Stimulated activated CD8-positive, alpha-beta memory T cell treated with anti-CD3 and anti-CD28 coated beads, Interleukin-12 subunit alpha, Interleukin-12 subunit beta, amount 100 ng/mL, for 24 hours (primary cell): ENCODE data around the gene PTGR3.
"Not testable (repeated sequence)": the region's sequence is repeated elsewhere in the genome, so short reads cannot be mapped to it uniquely, and the experiment has no call there.

ENCODE experiments used
- DNase-seq: peaks from one replicate; pipeline ENCODE4 v3.0.0-alpha.2; 2020; ENCODE audit errors: extremely low read depth

The PTGR3 gene

DNA sequence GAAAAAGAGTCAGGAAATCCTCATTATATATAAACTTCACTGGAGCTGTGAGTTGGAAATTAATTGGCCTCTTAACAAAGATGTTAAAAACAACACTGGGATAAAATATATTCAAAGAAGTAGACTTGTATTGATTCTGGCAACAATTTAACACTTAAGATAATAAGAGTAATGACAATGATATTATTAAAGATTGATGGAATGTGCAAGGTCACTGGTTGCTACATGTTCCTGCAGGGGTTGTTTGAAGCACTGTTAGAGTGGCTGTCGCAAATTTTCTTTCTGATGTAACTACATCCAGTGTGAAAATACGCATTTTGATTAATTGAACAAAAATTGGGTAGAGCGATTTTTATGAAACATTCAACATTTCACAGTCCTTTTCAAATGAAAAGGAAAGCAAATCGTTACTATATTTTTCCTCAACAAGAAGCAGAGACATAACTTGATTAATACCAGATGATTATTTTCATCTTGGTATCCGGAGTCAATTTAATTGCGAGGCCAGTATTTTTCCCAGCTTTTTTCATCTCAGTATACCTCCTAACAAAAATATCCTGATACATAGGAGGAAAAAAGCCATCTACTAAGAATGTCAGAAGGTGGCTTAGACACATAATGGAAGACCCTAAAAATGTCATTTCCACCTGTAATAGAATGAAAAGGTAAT is 6.1 kb downstream of the PTGR3 start:
- DNase-seq: no peak

DNA sequence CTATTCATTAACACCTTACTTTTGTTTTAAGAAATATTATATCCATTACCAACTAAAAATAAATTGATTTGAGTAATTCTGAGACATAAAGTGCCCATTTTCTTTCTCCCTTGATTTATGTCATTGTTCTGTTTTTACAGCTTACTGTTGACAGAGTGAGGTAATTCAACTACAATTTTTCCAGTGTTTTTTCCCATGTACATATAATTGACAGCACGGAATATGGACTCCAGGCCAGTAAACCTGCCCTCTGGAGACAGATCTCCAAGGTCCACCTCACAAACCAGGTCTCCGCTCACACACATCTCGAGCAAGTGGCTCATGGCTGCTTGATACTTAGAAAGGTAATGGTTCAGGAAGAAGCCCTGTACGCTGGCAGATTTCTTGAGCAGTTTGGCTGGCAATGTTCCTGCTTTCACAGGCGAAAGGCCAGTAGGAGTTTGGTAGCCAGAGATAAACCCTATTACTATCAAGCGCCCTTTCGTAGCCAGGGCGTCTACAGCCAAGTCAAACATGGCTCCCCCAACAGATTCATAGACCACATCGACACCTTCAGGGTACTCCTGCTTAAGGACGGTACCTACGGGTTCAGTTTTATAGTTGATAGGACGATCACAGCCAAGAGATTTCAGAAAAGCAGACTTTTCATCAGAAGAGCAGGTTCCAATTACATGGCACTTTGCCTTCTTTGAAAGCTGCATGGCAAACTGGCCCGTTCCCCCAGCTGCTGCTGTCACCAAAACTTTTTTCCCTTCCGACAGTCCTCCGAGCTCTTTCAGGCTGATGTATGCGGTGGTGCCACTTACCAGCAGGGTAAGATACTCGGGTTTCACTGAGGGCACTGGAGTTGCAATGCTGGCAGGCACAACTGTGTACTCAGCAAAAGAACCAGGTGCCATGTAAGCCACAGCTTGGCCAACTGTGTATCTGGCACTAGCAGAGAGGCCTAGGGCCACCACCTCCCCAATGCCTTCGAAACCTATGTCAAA is 7.4 kb downstream of the PTGR3 start:
- no peak for DNase-seq

DNA sequence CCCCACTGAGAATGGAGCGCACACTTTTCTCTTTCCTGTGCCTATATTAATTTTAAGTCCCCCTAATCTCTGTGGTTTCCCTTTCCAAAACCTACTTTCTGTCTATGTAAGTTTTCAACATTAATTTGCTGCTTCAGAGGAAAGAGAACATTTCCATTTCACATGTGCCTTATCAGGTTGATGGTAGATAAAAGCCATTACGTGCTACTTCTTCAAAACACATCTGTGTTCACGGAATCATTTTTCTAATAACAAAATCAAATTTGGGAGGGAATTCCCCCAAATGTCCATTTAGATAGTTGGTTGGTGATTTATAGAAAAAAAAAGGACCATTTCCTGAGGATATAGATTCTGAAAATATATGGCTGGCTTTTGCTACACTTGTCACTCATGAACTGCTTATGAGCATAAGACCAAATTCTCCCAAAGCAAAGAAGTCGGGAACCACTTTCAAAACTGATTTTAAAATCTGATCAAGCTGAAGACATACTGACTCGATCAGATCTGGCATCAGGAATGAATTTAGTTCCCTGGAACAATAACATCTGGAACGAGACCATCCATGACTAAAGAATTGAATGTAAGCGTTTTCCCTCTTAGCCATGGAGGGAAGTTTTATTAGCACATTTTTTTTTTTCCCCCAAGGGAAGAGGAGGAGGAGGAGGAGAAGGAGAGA is 8.2 kb downstream of the PTGR3 start:
- no peak for DNase-seq

DNA sequence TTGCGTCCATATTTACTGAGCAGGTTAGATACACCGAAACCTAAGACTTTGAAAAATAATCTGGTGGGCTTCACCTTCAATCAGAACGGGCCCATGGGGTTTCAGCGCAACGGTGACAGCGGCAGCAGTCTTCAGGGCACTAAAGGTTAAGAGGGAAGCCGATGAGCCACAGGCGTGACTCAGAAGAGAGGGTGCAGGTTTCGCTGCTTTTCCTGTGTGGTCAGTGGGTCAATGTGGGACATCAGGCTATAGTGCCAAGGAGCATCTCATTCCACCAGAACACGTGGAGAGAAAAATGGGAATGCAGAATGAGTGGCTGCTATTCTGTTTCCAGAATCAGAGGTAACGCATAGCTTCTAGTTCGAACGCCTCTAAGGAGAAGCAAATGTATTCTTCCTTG is 8.9 kb downstream of the PTGR3 start:
- DNase-seq: no peak

DNA sequence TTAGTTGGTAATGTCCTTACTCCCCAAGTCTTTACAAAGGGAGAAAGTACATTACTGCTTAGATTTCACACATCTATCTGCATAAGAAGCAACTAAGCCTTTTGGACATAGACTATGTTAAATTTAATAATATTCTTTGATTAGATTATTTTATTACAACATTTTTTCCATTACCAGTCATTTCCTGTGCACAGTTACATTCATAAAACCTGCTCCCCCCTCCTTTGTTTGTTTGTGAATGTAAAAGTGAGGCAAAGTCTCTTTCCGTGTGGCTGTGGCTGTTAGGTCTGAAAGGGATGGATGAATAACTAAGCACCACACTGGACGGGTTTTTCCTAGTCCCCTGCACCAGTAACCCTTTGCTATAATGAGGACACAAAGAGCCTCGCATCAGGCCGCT is 9.6 kb downstream of the PTGR3 start:
- DNase-seq: no peak

DNA sequence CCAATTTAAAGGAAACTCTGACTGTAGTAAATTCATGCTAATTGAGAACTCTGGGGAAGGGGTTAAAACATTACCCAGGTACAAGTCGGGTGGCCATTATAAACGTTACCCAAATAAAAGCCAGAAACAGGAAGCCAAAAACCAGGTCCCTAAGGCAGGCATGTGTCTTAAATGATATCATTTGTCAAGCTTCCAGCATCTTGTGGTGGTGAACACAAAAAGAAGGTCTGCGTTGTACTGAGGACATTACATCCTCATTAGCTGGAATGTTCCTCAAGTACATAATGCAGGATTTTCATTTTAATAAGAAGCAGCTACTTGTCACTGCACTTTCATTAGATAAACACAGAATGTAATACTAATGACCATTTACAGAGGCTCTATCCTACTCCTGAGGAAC is 10.9 kb downstream of the PTGR3 start:
- DNase-seq: no peak

DNA sequence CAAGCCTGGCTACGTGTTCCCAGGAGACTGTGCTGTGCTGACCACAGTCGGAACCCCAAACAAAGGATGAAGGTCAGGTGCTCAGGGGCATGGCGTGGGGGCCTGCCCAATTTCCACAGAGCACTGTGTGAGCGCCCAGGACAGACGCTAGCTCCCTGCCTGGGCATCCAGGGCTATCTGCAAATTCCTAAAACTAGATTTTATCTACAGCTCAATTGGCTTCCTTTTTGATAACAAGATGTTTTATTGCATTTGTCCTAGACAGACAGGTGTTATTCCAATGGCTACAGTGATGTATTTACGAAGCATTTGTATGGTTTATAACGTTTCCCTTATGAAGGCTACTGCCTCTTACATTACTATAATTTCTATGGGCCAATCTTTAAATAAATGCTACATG is 16.0 kb downstream of the PTGR3 start:
- DNase-seq: no peak

DNA sequence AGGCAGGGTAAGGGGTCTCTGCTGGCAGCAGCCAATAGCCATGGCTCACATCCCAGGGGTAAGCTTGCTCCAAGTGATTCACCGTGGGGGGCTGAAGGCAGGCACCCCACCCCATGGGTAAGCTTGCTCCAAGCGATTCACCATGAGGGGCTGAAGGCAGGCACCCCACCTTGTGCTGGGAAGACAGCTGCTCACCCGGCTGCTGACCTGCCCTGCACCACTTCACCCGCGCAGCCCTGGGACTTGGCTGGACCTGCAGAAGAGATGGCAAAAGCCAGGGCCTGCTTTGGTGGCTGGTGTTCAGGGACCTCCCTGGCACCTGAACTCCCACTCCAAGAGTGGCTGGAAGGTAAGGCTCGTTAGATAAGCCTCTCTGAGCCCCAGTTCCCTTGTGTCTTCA is 19.2 kb downstream of the PTGR3 start:
- no peak for DNase-seq

DNA sequence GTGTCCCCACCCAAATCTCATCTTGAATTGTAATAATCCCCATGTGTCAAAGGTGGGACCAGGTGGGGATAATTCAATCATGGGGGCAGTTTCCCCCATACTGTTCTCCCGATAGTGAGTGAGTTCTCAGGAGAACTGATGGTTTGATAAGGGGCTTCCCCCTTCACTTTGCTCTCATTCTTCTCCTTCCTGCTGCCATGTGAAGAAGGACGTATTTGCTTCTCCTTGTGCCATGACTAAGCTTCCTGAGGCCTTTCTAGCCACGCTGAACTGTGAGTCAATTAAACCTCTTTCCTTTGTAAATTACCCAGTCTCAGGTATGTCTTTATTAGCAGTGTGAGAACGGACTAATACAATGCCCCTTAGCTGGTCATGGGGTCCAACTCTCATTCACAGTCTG is 21.2 kb downstream of the PTGR3 start:
- not testable (repeated sequence) for DNase-seq

DNA sequence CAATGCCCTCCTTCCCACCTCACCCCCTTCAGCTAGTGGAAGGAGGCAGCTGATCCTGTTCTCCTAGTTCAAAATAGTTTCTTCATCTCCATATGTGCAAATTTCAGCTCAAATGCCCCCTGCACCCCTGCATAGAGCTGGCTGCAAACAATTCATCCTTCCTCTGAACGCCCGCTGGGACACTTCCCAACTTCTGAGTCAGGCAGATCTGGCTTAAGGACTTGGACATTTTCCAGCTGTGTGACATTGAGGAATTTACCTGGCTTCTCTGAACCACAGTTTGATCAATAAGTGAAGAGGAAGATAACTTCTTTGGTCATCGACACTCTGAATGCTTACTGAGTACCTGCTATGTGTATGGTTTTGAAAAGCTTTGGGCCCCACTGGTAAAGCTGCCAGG is 23.5 kb downstream of the PTGR3 start:
- DNase-seq: no peak

DNA sequence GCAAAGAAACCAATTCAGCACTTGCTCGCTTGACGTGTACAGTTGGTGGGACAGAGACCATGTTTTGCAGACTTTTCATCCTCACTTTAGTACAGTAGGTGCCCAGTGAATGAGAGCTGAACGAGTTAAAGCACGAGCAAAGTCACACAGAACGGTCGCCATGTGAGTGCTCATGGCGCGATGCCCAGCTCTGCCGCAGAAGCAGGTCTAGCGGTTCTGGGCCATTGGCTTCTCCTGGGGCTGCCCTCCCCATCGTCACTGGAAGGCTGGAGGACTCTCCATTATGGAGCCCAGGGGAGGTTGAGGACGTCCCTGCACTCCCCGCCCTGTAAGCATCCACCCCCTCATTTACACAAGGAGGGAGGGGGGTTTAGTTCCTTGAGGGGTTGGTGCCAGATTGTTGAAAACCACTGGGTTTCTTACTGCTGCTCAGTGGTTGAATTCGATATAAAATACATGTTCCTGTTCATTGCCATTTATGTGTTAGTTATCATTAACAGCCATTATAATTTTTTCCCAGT is 24.9 kb downstream of the PTGR3 start:
- DNase-seq: no peak

DNA sequence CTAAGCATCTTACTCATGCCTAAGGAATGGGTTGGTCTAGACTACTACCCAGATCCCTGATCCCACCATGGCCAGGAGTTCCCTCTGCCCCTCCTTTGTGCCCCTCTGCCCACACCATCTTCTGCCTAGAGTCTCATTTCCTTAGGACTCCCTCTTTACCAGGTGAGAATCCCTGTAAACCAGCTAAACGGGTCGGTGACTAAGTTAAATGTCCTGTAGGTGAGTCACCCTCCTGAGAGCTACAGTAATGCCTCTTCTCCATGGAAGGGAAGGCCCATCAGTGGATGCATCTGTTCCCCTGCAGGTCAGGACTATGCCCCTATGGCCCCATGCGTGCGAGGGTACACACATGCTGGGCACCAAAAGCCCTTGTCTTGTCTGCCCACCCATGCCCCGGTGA is 25.4 kb downstream of the PTGR3 start:
- no peak for DNase-seq

DNA sequence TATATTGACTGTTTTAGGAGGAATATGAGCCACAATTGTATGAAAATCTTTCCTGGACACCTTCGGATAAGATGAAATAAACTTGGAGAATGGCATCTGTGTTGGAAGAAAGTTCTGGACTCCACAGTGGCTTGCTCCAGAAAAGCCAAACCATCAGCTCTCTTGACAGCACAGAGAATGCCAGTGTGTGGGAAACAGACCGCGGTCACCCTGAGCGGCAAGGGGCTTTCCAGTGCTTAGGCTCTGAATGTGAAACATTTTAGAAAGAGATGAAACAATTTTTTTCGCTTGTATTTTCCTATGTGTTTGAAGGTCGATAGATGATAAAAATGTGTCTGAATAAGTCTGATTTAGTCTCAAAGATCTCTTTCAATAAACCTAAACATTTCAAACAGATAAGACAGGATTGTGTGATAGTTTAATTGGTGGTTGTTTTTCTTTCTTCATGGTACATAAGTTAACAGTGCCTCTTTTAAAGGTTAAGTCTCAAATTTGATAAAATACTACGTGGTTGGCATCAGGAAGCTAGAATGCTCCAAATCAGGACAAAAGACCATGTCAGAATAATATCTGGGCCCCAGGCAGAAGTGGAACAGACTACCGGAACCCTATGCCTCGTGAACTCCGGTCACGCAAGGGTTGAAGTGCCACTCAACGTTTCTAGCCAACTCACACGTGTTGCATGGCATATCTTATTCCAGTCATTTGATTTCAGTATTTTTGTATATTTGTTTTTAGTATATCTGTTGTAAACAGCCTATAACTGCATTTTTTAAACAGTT is 28.9 kb downstream of the PTGR3 start:
- no peak for DNase-seq

DNA sequence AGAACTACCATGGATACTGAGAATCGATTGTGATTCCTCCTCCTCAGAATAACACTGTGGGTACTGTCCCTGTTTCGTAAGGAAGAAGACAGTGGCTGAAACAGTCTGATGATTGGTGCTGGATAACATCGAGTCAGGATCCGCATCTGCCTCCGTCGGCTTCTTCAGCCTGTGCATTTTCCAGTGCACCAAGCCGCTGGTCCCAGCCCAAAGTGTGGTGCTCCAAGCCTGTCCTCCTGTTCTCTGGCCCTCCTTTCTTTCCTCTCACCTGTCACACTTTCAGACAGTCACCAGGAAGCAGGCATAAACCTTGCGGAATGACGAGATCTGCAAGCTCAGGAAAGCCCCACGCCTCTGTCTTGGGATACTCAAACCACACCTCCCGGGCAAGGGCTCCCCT is 30.6 kb downstream of the PTGR3 start:
- DNase-seq: no peak

DNA sequence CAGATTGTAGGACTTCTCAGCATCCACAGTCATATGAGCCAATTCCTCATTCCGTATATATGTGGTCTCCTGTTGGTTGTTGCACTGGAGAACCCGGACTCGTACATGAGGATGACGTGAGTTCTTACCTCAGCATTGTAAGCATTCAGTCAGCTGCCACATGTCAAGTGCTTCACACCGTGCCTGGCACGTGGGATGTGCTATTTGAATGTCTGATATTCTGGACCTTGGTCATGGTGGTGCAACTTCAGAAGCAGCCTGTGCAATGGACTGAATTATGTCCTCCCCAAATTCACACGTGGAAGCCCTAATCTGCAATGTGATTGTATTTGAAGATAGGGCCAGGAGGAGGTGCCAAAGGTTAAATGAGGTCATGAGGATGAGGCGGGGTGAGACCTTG is 32.1 kb downstream of the PTGR3 start:
- DNase-seq: no peak

DNA sequence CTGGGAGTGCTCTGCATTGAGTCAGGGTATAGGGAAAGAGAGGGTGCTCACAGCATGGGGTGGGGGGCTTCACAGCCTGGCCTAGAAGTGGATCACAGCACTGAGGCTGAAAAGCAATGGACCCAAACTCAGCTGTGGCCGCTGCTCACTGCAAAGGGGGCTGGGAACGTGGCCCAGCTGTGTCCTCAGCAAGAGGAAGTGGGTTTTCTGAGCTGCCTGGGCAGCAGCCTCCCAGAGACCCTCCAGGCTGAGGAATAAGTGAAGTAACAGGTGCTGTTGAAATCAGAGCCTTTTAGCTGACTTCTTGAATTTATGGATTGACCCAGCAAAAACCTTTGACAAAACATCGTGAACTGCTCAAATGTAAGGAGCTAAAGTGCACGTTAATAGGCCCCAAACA is 35.2 kb downstream of the PTGR3 start:
- no peak for DNase-seq

DNA sequence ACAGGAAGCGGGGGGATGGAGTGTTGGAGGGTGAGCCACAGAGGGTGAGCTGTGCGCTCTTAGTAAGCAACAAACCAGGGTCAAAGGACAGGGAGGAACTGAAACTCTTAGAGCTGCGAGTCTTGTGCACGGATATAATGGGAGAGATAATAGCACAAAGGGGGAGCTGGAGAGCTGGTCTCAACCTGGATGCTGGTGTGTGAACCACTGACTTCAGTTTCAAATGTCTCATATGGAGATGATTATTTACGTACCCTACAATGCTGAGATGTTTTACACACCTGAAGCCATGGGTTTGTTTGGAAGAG is 35.9 kb downstream of the PTGR3 start:
- no peak for DNase-seq

DNA sequence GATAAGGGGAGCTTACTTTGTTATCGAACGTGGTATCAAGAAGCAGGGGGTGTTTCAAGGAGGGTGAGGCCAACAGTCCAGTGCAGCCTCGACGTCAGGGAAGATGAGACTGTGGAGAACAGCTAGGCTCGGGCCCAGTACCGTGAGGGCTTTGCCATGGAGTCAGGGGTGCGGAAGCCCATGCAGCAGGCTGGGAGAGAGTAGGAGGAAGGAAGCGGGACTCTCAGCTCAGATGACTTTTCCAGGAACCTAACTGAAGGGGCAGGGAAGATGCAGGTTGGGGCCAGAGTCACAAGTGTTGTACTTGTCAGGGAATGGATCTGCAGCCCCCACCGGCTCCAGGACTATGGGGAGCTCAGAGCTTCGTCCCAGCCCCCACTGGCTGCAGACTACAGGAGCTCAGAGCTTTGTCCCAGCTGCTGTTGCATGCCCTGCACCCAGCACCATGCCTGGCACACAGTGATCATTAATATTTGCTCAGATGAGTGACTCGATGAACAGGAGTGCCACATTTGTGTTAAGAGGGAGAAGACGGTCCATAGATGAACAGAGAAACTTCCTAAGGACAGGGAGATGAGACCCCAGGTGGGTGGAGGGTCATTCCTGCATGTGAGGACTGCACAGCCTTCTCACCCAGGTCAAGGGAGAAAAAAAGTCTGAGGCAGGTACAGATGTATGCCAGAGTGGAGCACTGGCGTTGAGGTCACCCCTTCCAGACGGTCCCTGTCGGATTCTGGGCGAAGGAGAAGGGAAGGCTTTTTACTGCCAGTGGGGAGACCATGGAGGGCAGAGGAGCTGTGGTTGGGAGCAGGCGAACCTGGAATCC is 36.4 kb downstream of the PTGR3 start:
- no peak for DNase-seq

DNA sequence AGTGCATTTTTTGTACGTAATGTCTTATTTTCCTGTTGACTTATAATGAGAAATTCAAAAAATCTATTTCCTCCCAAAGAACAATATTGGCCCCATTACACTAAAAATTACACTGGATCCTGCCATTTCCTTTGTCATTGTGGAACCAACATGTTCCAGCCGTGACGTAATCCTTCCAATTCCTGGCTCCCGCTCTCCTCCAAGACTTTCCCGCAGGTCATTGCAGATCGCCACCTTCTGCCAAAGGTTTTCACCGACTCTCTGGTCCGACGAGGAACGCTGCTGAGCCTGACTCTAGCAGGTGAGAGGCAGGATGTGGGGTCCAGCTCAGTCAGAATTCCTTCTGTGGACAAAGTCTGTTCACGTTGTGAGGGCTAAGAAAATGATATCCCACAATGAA is 38.0 kb downstream of the PTGR3 start:
- DNase-seq: no peak

DNA sequence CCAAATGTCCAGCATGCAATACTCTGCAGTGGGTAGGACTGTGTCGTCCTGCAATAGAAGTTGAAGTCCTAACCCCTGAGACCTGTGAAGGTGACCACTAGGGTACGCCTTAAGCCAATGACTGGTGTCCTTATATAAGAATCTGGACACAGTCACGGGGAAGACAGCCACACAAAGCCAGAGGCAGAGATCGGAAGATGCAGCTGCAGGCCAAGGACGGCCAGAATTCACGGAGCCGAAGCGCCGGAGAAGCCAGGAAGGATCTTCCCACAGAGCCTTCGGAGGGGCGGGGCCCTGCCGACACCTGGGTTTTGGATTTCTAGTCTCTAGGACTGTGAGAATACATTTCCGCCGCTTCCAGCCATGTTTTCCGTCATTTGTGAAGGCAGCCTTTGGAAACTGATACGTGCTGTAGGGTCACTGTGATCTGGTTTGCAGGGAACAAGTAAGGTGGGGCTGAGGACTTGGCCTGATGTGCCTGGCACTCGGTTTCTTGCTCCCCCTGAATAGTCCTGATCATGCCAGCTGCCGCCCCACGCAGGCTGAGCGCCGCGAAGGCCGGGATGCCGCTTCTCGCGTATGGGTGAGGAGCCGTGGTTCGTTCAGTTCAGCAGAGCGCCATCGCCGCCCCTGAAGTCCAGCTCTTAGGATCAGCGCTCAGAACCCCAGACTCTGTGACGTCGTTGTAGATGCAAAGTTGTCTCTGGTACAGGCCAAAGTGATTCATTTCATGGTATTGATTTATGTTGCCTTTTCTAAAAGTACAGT is 38.7 kb downstream of the PTGR3 start:
- no peak for DNase-seq
